Nephron progenitor cell (in vitro differentiated cells): ENCODE measurements around the gene LINC01488.

Experiments used
- DNase-seq: peaks from one replicate; pipeline ENCODE4 v3.0.0; 2021
- H3K27ac Mint-ChIP-seq: 2 replicates; pipeline ENCODE4 v1.8.0; 2021; ENCODE audit warnings: mild to moderate bottlenecking, moderate library complexity, mixed read lengths
- H3K27me3 Mint-ChIP-seq: 2 replicates; pipeline ENCODE4 v1.8.0; 2021; ENCODE audit warnings: mild to moderate bottlenecking, low read depth, mixed read lengths; ENCODE audit not compliant: poor library complexity
- H3K36me3 Mint-ChIP-seq: 2 replicates; pipeline ENCODE4 v1.8.0; 2021; ENCODE audit warnings: low read depth, mixed read lengths
- H3K4me1 Mint-ChIP-seq: 2 replicates; pipeline ENCODE4 v1.8.0; 2021; ENCODE audit warnings: mixed read lengths
- H3K4me3 Mint-ChIP-seq: 2 replicates; pipeline ENCODE4 v1.8.0; 2021; ENCODE audit warnings: mild to moderate bottlenecking, moderate library complexity, mixed read lengths
- H3K9me3 Mint-ChIP-seq: 2 replicates; pipeline ENCODE4 v1.8.0; 2021; ENCODE audit warnings: mild to moderate bottlenecking, moderate library complexity, mixed read lengths
- TF ChIP-seq, protein P1 (sequence below): fragments of 200-600 bp; sonication (generic); IDR thresholded peaks from 2 replicates; pipeline ENCODE4 v1.5.0; 2021; ENCODE audit warnings: antibody characterized with exemption

The LINC01488 gene

GRCh38 chr11:69443968-69444364 is 37.5 kb upstream of the LINC01488 start:
- TF ChIP-seq, protein P1, sequence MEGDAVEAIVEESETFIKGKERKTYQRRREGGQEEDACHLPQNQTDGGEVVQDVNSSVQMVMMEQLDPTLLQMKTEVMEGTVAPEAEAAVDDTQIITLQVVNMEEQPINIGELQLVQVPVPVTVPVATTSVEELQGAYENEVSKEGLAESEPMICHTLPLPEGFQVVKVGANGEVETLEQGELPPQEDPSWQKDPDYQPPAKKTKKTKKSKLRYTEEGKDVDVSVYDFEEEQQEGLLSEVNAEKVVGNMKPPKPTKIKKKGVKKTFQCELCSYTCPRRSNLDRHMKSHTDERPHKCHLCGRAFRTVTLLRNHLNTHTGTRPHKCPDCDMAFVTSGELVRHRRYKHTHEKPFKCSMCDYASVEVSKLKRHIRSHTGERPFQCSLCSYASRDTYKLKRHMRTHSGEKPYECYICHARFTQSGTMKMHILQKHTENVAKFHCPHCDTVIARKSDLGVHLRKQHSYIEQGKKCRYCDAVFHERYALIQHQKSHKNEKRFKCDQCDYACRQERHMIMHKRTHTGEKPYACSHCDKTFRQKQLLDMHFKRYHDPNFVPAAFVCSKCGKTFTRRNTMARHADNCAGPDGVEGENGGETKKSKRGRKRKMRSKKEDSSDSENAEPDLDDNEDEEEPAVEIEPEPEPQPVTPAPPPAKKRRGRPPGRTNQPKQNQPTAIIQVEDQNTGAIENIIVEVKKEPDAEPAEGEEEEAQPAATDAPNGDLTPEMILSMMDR: no peak
- Mint-ChIP-seq H3K9me3 (no peaks in the 10 kb centered on the region), H3K27me3 (peaks cover 16% of the 10 kb centered on the region), H3K4me3 (peak overlapping the region; percentile 54), H3K4me1 (peaks cover 55% of the 10 kb centered on the region), H3K36me3 (no peaks in the 10 kb centered on the region), H3K27ac (peak overlapping the region; percentile 93)
- no peak for DNase-seq

DNA sequence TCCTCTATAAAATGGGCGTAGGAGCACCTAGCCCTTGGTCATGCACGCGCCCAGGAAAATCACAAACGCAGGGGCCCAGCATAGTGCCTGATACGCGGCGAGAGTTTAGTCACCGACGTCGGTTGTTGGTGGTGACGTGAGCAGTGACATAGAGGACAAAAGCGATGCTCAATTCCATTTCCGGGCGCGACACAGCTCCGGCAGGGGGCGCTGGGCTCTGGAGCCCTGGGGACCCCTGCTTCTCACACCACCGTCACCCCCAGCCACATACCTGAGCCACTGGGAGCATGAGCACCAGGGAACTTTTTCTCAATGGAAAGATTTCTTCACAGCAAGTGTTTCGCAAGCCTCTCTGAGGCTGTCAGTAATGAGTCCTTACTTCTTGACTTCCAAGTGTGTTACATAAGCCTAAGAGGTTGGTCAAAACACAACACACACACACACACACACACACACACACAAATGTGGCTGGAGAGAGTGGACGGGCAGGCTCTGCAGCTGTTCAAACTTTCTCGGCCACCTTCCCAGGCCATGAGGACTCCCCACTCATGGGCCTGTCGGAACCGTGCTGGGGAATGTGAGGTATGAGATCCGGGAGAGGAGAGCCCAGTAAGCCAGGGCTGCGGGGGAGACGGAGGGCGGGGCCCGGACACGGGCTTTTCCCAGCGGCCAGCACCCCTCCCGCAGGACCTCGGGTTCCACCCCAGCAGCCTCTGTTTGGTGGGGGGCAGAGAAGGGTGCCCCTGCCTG is 36.9 kb upstream of the LINC01488 start:
- peak overlapping the region; percentile 82 for H3K27ac Mint-ChIP-seq
- peaks cover 16% of the 10 kb centered on the region for H3K27me3 Mint-ChIP-seq
- peaks cover 56% of the 10 kb centered on the region for H3K4me1 Mint-ChIP-seq
- peak; percentile 60 for DNase-seq
- TF ChIP-seq, protein P1: peak; percentile 42
- no peaks in the 10 kb centered on the region for H3K9me3 Mint-ChIP-seq
- H3K36me3 Mint-ChIP-seq: no peaks in the 10 kb centered on the region
- H3K4me3 Mint-ChIP-seq: no peak overlapping the region

GRCh38 chr11:69445131-69445470 is 36.4 kb upstream of the LINC01488 start:
- TF ChIP-seq, protein P1: no peak
- Mint-ChIP-seq H3K27me3 (peaks cover 16% of the 10 kb centered on the region), H3K4me1 (peaks cover 61% of the 10 kb centered on the region), H3K27ac (no peak overlapping the region), H3K9me3 (no peaks in the 10 kb centered on the region), H3K4me3 (no peak overlapping the region), H3K36me3 (no peaks in the 10 kb centered on the region)
- DNase-seq: no peak

DNA sequence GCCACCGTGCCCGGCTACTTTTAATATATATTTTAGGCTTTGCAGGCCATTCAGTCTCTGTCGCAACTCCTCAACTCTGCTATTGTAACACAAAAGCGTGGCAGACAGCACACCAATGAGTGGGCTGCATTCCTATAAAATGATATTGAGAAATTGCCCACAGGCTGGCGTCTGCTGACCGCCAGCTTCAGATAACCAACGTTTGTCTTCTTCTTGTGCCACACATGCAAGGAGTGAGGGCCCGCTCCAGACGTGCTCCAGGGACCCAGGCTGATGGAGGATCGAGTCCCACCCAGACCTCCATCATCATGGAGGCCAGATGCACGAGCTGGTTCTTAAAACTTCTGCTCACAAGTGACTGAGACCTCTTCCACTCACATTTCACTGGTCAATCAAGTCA is 35.4 kb upstream of the LINC01488 start:
- no peak overlapping the region for H3K27ac Mint-ChIP-seq
- peaks cover 69% of the 10 kb centered on the region for H3K4me1 Mint-ChIP-seq
- H3K4me3 Mint-ChIP-seq: no peak overlapping the region

GRCh38 chr11:69447786-69448185 is 33.7 kb upstream of the LINC01488 start:
- TF ChIP-seq, protein P1: no peak
- no peak overlapping the region for H3K27ac Mint-ChIP-seq
- H3K4me3 Mint-ChIP-seq: no peak overlapping the region
- H3K4me1 Mint-ChIP-seq: peaks cover 60% of the 10 kb centered on the region
- DNase-seq: no peak
- H3K36me3 Mint-ChIP-seq: no peaks in the 10 kb centered on the region
- H3K9me3 Mint-ChIP-seq: no peaks in the 10 kb centered on the region
- H3K27me3 Mint-ChIP-seq: peaks cover 9% of the 10 kb centered on the region

More for the DNA sequence above, 35.4 kb upstream of the LINC01488 start:
- H3K36me3 Mint-ChIP-seq: no peaks in the 10 kb centered on the region
- H3K9me3 Mint-ChIP-seq: no peaks in the 10 kb centered on the region
- no peak for DNase-seq
- TF ChIP-seq, protein P1: no peak
- H3K27me3 Mint-ChIP-seq: peaks cover 11% of the 10 kb centered on the region
